Calu3 (cell line): ENCODE results near the gene ZNF148. TPM values are rescaled to one million over a fixed set of nuclear protein-coding genes. Genes with fewer than 3 reads are reported as not detected.

Experiments used
- BruUV-seq: library from RNA; stranded (reverse); fragments of 400-500 nt; replicated peaks from 2 replicates; lab custom pipeline; 2021; lab: Mats Ljungman, UMichigan
- CTCF ChIA-PET: fragments of 300-600 bp; sonication (Branson Sonifier 250); formaldehyde crosslinking; loops from one replicate; lab custom pipeline; 2022; ENCODE audit warnings: antibody characterized with exemption; lab: Charles Lee
- DNase-seq: peaks from one replicate; pipeline ENCODE4 v3.0.0; 2022
- H3K27ac Mint-ChIP-seq: one replicate; pipeline ENCODE4 v1.8.0; 2022; ENCODE audit warnings: mixed read lengths; ENCODE audit not compliant: unreplicated experiment
- H3K27me3 Mint-ChIP-seq: one replicate; pipeline ENCODE4 v1.8.0; 2022; ENCODE audit warnings: mixed read lengths; ENCODE audit not compliant: unreplicated experiment
- H3K36me3 Mint-ChIP-seq: one replicate; pipeline ENCODE4 v1.8.0; 2022; ENCODE audit warnings: mild to moderate bottlenecking, moderate library complexity, mixed read lengths; ENCODE audit not compliant: insufficient read depth, unreplicated experiment
- H3K4me1 Mint-ChIP-seq: one replicate; pipeline ENCODE4 v1.8.0; 2022; ENCODE audit warnings: mild to moderate bottlenecking, low read depth, mixed read lengths; ENCODE audit not compliant: unreplicated experiment
- H3K4me3 Mint-ChIP-seq: one replicate; pipeline ENCODE4 v1.8.0; 2022; ENCODE audit warnings: mild to moderate bottlenecking, low read depth, moderate library complexity, mixed read lengths; ENCODE audit not compliant: unreplicated experiment
- H3K9me3 Mint-ChIP-seq: one replicate; pipeline ENCODE4 v1.8.0; 2022; ENCODE audit warnings: low read depth, mixed read lengths; ENCODE audit not compliant: unreplicated experiment
- CTCF ChIP-seq: fragments of 200-600 bp; IDR thresholded peaks from one replicate; pipeline ENCODE4 v1.8.0; 2022; ENCODE audit warnings: antibody characterized with exemption; ENCODE audit not compliant: unreplicated experiment
- intact Hi-C: fragments of 100-400 bp; cut with micrococcal nuclease; formaldehyde crosslinking; loops from one replicate; pipeline ENCODE4 v1.10.0; 2022; ENCODE audit not compliant: unreplicated experiment
- total RNA-seq: library from RNA; stranded (reverse); gene quantifications from 2 replicates; pipeline ENCODE4 v1.2.3, GENCODE V29; 2022

The ZNF148 gene
- total RNA-seq, 1 experiment from 2014 or later, result 55.0 TPM

- Mint-ChIP-seq H3K36me3 (no peaks in the 10 kb centered on the region), H3K27me3 (no peaks in the 10 kb centered on the region), H3K4me1 (no peaks in the 10 kb centered on the region), H3K27ac (no peak overlapping the region), H3K9me3 (no peaks in the 10 kb centered on the region), H3K4me3 (no peak overlapping the region)
- intact Hi-C loops, result no loop called here
- BruUV-seq, result no TSS peak
- no peak for DNase-seq
- TF ChIP-seq CTCF, result no peak
- CTCF ChIA-PET, result interaction anchor here (0.6 kb wide), 1 partner anchor 161 kb away, joined by 3 read pairs; no protein-coding TSS in a partner anchor
These were observed 174.4 kb downstream of the ZNF148 start for GRCh38 chr3:125200731-125201139.

- no peaks in the 10 kb centered on the region for H3K27me3 Mint-ChIP-seq
- no peaks in the 10 kb centered on the region for H3K4me1 Mint-ChIP-seq
- no peaks in the 10 kb centered on the region for H3K9me3 Mint-ChIP-seq
- intact Hi-C loops, result no loop called here
- H3K36me3 Mint-ChIP-seq, result no peaks in the 10 kb centered on the region
- DNase-seq, result no peak
- TF ChIP-seq CTCF, result no peak
- no peak overlapping the region for H3K4me3 Mint-ChIP-seq
- CTCF ChIA-PET, result no interaction called here
- no peak overlapping the region for H3K27ac Mint-ChIP-seq
- BruUV-seq, result no TSS peak
These were observed 180.1 kb downstream of the ZNF148 start for GRCh38 chr3:125194849-125195601.

DNA sequence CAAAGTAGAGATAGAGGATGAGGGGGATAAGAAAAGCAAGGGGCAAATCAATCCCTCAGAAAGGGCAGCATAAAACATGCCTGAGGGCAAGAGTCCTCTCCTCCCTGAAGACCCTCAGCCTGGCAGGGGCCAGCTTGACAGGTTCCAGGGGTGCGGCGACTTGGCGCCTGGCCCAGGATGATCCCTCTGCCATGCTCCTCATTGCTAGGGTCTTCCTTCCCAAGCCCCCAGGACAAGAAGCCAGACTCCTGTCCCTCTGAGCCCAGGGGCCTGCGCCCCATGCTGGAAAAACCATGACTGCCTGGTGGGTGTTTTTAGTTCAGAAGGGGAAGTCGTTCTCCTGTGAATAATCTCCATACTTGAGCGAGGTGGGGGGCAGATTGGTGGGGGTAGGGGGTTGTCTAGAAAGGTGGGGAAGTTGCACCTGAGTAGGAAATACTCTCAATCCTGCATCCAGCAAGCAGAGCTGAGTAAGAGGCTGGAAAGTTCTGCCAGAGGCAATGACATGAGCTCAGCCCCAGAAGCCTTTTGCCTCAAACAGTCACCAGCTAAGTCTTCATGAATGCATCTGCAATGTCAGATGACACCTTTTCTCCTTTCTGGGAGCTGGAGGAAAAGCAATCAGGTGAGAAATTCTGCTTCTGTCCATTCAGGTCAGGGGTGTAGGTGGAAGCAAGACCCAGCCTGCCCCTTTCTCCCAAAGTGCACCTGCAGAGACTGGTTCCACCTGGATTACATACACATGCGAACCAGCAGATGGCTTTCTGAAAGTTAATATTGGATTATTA lies 180.9 kb downstream of the ZNF148 start:
- BruUV-seq, result no TSS peak
- DNase-seq, result no peak
- Mint-ChIP-seq H3K27me3 (no peaks in the 10 kb centered on the region), H3K9me3 (no peaks in the 10 kb centered on the region), H3K4me1 (no peaks in the 10 kb centered on the region), H3K36me3 (no peaks in the 10 kb centered on the region), H3K27ac (no peak overlapping the region), H3K4me3 (no peak overlapping the region)
- no peak for TF ChIP-seq CTCF
- intact Hi-C loops, result no loop called here
- CTCF ChIA-PET, result no interaction called here

GRCh38 chr3:125192190-125193035 lies 182.7 kb downstream of the ZNF148 start:
- no peak for DNase-seq
- Mint-ChIP-seq H3K4me3 (no peak overlapping the region), H3K36me3 (no peaks in the 10 kb centered on the region), H3K27me3 (no peaks in the 10 kb centered on the region), H3K9me3 (no peaks in the 10 kb centered on the region), H3K4me1 (no peaks in the 10 kb centered on the region), H3K27ac (no peak overlapping the region)
- CTCF ChIA-PET, result no interaction called here
- intact Hi-C loops, result no loop called here
- no TSS peak for BruUV-seq
- TF ChIP-seq CTCF, result no peak
